Muscle layer of colon (tissue), 2 donors: ENCODE data around the gene SH3D19.
"Not testable (repeated sequence)": the region's sequence is repeated elsewhere in the genome, so short reads cannot be mapped to it uniquely, and the experiment has no call there.

Experiments used
- H3K27ac ChIP-seq: one replicate; pipeline ENCODE4 v1.7.0; 2013; ENCODE audit warnings: low read depth, mild to moderate bottlenecking, low read length, moderate library complexity
- H3K27me3 ChIP-seq, 2 donors: one replicate each; pipeline ENCODE4 v1.7.0; 2013; ENCODE audit warnings: low read length in 2 of 2, mild to moderate bottlenecking in 2 of 2; ENCODE audit not compliant: insufficient read depth in 2 of 2, control insufficient read depth in 1 of 2
- H3K36me3 ChIP-seq: one replicate; pipeline ENCODE4 v1.7.0; 2013; ENCODE audit warnings: mild to moderate bottlenecking, low read length; ENCODE audit not compliant: insufficient read depth
- H3K4me1 ChIP-seq: one replicate; pipeline ENCODE4 v1.7.0; 2013; ENCODE audit warnings: mild to moderate bottlenecking, low read length; ENCODE audit not compliant: insufficient read depth
- H3K4me3 ChIP-seq, 2 donors: one replicate each; pipeline ENCODE4 v1.7.0; 2013; ENCODE audit warnings: low read length in 2 of 2, low read depth in 1 of 2, mild to moderate bottlenecking in 1 of 2, moderate library complexity in 1 of 2
- H3K9ac ChIP-seq: one replicate; pipeline ENCODE4 v1.7.0; 2013; ENCODE audit warnings: low read length
- H3K9me3 ChIP-seq: one replicate; pipeline ENCODE4 v1.7.0; 2013; ENCODE audit warnings: mild to moderate bottlenecking, low read length
- donor health status: abdominal sarcoma.
- donor health status: Adenocarcinoma of cecum.

The SH3D19 gene

DNA sequence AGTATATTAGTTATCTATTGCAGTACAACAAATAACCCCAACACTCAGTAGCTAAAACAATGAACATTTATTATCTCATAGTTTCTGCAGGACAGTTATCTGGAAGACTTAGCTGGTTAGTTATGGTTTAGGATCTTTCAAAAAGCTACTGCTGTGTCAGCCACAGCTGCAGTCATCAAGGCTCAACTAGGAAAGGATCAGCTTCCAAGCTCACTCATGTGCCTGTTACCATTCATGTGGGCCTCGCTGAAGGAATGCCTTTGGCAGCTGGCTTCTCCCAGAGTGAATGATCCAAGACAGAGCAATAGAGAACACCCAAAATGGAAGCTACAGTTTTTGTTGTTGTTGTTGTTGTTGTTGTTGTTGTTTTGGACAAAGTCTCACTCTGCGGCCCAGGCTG lies 62.0 kb downstream of the SH3D19 start:
- Histone ChIP-seq H3K27ac (no peak overlapping the region), H3K9me3 (no peaks in the 10 kb centered on the region), H3K9ac (no peak overlapping the region), H3K4me3 (no peak overlapping the region), H3K36me3 (no peaks in the 10 kb centered on the region), H3K27me3 (no peaks in the 10 kb centered on the region), H3K4me1 (peaks cover 9% of the 10 kb centered on the region)

DNA sequence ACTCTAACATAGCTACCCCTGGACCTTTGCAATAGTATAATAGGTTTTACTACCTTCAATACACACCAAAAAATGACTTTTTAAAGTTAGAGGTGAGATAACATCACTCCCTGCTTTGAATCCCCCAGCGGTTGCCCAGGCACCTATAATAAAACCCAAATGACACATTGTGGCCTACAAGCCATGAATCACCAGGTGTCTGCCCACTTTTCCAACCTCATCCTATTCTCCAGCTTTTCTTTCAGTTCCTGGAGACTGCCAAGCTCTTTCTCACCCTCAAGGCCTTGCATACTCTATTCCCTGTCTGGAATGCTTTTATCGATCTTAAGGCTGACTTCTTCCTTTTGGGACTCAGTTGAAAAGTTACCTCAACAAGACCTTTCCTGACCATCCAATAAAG lies 64.9 kb downstream of the SH3D19 start:
- H3K4me3 ChIP-seq, result no peak overlapping the region
- no peak overlapping the region for H3K27ac ChIP-seq
- H3K27me3 ChIP-seq, result no peaks in the 10 kb centered on the region
- no peaks in the 10 kb centered on the region for H3K36me3 ChIP-seq
- H3K9me3 ChIP-seq, result no peaks in the 10 kb centered on the region
- H3K4me1 ChIP-seq, result peaks cover 9% of the 10 kb centered on the region
- no peak overlapping the region for H3K9ac ChIP-seq

DNA sequence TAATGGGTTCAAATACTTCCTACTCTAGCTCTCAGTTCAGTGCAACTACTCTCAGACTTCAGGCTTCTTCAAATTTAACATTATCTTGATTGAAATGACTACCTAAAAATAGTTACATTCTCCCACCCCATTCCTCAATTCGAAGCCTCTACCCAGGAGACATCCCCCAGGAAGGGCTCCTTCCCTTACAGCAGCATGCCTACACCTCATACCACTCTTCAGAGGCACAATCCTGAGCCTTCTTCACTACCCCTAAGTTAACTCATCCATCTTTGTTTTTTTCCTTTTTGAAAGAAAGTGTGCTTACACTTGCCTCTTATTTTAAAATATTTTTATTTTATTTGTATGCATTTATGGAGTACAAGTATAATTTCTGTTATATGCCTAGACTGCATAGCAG lies 65.7 kb downstream of the SH3D19 start:
- H3K9me3 ChIP-seq, result no peaks in the 10 kb centered on the region
- H3K27me3 ChIP-seq, result no peaks in the 10 kb centered on the region
- H3K36me3 ChIP-seq, result no peaks in the 10 kb centered on the region
- H3K4me1 ChIP-seq, result peaks cover 9% of the 10 kb centered on the region
- no peak overlapping the region for H3K4me3 ChIP-seq
- no peak overlapping the region for H3K9ac ChIP-seq
- H3K27ac ChIP-seq, result no peak overlapping the region

DNA sequence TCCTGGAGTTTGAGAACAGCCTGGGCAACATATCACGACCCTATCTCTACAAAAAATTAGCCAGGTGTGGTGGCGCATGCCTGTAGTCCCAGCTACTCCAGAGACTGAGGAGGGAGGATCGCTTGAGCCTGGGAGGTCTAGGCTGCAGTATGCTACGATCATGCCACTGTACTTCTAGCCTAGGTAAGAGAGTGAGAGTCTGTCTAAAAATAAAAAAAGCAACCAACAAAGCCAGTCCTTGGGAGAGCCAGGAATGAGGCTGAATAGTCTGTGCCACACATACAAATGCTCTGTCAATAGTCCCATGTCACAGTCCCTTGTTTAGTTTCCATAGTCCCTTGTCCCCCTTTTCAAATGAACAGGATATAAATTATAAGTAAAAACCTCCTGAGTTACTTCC lies 67.7 kb downstream of the SH3D19 start:
- no peak overlapping the region for H3K4me3 ChIP-seq
- no peaks in the 10 kb centered on the region for H3K36me3 ChIP-seq
- no peaks in the 10 kb centered on the region for H3K9me3 ChIP-seq
- no peak overlapping the region for H3K9ac ChIP-seq
- H3K27me3 ChIP-seq, result no peaks in the 10 kb centered on the region
- peaks cover 7% of the 10 kb centered on the region for H3K4me1 ChIP-seq
- H3K27ac ChIP-seq, result no peak overlapping the region

DNA sequence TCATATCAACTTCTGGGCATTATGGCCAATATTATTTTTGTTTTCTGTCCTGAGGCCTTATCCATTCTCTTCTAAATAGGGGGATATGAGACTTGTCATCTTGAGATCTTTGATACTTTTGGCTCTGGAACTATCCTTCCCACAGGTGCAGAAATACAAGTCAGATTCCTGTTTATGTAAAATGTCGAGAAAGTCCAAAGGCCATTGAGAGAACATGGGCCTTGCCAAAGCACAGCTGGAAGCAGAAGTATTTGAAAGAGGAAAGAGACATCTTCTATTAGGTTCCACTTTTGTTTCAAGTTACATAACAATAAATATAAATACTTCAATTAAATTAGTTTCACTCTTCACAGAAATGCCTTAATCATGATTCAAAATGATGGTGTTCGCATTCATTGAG lies 69.3 kb downstream of the SH3D19 start:
- no peak overlapping the region for H3K27ac ChIP-seq
- H3K4me1 ChIP-seq, result peaks cover 9% of the 10 kb centered on the region
- H3K27me3 ChIP-seq, result no peaks in the 10 kb centered on the region

DNA sequence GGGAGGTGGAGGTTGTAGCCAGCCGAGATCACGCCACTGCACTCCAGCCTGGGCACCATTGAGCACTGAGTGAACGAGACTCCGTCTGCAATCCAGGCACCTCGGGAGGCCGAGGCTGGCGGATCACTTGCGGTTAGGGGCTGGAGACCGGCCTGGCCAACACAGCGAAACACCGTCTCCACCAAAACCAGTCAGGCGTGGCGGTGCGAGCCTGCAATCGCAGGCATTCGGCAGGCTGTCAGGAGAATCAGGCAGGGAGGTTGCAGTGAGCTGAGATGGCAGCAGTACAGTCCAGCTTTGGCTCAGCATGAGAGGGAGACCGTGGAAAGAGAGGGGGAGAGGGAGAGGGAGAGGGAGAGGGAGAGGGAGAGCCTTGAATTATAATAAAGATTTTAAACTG lies 69.7 kb downstream of the SH3D19 start:
- not testable (repeated sequence) for H3K9me3 ChIP-seq, H3K4me3 ChIP-seq, H3K36me3 ChIP-seq, H3K4me1 ChIP-seq, H3K27ac ChIP-seq, H3K9ac ChIP-seq, H3K27me3 ChIP-seq

More for the DNA sequence above, 69.3 kb downstream of the SH3D19 start:
- Histone ChIP-seq H3K4me3 (no peak overlapping the region), H3K9ac (no peak overlapping the region), H3K36me3 (no peaks in the 10 kb centered on the region), H3K9me3 (no peaks in the 10 kb centered on the region)

DNA sequence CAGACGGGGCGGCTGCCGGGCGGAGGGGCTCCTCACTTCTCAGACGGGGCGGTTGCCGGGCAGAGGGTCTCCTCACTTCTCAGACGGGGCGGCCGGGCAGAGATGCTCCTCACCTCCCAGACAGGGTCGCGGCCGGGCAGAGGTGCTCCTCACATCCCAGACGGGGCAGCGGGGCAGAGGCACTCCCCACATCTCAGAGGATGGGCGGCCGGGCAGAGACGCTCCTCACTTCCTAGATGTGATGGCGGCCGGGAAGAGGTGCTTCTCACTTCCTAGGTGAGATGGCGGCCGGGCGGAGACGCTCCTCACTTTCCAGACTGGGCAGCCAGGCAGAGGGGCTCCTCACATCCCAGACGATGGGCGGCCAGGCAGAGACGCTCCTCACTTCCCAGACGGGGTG lies 70.2 kb downstream of the SH3D19 start:
- not testable (repeated sequence) for H3K9ac ChIP-seq, H3K27ac ChIP-seq, H3K36me3 ChIP-seq, H3K9me3 ChIP-seq, H3K27me3 ChIP-seq, H3K4me3 ChIP-seq, H3K4me1 ChIP-seq

DNA sequence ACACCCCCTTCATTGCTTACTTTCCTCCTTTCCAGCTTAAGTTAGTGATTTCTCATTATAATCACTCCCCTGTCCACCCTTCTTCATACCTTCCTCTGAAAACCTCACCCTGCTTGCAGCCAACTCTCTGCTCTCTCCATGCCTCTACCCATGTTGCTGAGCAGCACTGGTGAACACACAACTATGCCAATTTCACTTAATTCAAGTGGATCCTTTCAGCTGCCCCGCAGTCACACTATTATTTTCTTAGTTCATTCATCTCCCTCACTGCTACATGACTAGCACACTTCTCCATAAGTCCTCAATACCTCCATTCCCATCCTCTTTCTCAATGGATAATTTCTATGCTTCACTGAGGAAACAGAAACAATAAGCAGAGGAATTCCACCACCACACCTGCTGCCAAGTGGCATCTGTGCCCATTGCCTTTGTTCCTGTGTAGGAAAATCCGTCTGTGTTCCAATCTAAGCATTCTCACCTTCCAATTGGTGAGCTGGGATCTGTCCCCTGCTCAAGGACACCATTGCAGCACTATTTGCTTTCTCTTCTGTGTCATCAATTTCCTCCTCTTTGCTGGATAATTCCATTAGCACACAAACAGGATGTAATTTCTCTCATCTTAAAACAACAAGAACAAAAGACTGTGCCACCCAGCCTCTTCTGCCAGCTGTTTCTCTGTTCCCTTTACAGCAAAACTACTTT lies 73.7 kb downstream of the SH3D19 start:
- Histone ChIP-seq H3K27ac (no peak overlapping the region), H3K9me3 (no peaks in the 10 kb centered on the region), H3K4me1 (peaks cover 9% of the 10 kb centered on the region), H3K36me3 (no peaks in the 10 kb centered on the region), H3K4me3 (no peak overlapping the region), H3K27me3 (no peaks in the 10 kb centered on the region), H3K9ac (no peak overlapping the region)

DNA sequence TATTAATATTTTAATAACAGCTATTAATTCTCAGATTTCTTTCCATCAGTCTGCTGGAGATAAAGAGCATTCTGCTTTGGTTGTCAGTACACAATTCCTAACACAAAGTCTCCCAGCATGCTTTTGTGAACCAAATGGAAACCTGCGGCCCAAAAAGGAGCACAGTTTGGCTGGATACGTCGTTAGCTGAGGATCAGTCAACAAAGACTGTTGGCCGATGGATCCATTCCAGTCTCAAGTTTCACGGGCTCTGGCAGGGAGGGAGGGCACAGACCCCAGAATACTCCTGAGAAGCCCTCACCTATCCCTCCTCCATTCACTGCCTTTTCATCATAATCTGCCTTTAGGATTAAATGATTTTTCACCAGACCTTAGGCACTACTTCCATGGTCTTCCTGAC lies 74.7 kb downstream of the SH3D19 start:
- Histone ChIP-seq H3K4me3 (no peak overlapping the region), H3K9me3 (no peaks in the 10 kb centered on the region), H3K9ac (no peak overlapping the region), H3K4me1 (peaks cover 9% of the 10 kb centered on the region), H3K36me3 (no peaks in the 10 kb centered on the region), H3K27me3 (no peaks in the 10 kb centered on the region), H3K27ac (no peak overlapping the region)

DNA sequence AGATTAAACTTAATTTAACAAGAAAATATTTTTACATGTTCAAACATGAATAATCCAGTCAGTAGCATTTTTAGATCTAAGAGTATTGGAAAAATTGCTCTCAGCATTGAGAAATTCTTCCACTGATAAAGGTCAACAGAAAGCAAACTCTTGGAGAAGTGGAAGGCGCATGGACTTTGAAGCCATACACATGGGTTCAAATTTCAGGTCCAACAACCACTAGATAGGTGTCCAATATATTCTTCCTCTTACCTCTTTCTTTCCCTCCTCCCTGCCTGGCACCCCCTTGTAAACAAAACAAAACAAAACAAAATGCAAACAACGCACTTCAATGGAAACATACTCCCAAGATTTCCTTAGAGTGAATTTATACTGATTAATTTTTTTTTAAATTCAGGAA lies 76.9 kb downstream of the SH3D19 start:
- no peak overlapping the region for H3K9ac ChIP-seq
- H3K27me3 ChIP-seq, result no peaks in the 10 kb centered on the region
- H3K27ac ChIP-seq, result no peak overlapping the region
- no peaks in the 10 kb centered on the region for H3K9me3 ChIP-seq
- H3K4me1 ChIP-seq, result peaks cover 9% of the 10 kb centered on the region
- no peaks in the 10 kb centered on the region for H3K36me3 ChIP-seq
- H3K4me3 ChIP-seq, result no peak overlapping the region

DNA sequence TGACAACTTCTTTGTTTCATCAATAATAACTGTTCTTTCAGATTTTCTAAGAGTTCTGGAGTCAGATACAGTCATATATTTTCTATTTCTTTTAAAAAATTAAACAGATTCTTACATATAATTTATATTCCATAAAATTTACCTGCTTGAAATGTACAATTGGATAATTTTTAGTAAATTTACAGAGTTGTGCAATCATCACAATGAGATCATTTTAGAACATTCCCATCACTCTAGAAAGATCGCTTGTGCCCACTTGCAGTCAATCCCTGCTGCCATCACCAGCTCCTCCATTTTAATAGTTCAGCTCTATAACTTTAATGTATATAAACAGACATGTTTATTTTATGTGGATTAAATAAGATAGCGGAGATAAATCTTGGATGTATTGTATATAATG lies 78.0 kb downstream of the SH3D19 start:
- no peak overlapping the region for H3K27ac ChIP-seq
- H3K9me3 ChIP-seq, result no peaks in the 10 kb centered on the region
- H3K4me1 ChIP-seq, result peaks cover 9% of the 10 kb centered on the region
- no peaks in the 10 kb centered on the region for H3K27me3 ChIP-seq
- no peaks in the 10 kb centered on the region for H3K36me3 ChIP-seq
- H3K4me3 ChIP-seq, result no peak overlapping the region
- H3K9ac ChIP-seq, result no peak overlapping the region

DNA sequence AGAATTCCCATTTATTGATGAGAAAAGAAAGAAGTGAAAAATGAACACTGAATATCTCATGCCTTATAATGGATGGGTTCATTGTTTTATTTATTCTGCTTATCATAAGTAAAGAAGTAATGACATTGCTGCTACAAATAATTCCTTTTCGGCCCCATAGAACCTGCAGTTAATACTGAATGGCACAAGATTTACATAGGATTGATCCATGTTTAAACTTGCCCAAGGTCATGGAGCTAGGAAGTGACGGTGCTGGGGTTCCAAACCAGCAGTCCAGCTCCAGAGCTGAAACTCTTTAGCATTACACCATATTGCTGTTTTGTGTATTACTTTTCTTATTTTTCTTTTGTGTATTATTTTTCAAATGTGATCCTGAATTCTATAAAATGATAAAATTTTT lies 78.7 kb downstream of the SH3D19 start:
- Histone ChIP-seq H3K4me1 (peaks cover 3% of the 10 kb centered on the region), H3K4me3 (no peak overlapping the region), H3K27me3 (no peaks in the 10 kb centered on the region), H3K27ac (no peak overlapping the region), H3K36me3 (no peaks in the 10 kb centered on the region), H3K9ac (no peak overlapping the region), H3K9me3 (no peaks in the 10 kb centered on the region)
